Brain pericyte (primary cell): ENCODE data around the gene AFF2.

ENCODE experiments used
- DNase-seq: peaks from one replicate; pipeline ENCODE4 v3.0.0-alpha.2; 2012; ENCODE audit warnings: low read depth, low spot score

AFF2 gene

GRCh38 chrX:149007423-149007822, 507.0 kb downstream of the AFF2 start:
- no peak for DNase-seq

GRCh38 chrX:149010013-149010852, 509.8 kb downstream of the AFF2 start:
- no peak for DNase-seq

GRCh38 chrX:149010853-149011224, 510.4 kb downstream of the AFF2 start:
- DNase-seq = no peak

DNA sequence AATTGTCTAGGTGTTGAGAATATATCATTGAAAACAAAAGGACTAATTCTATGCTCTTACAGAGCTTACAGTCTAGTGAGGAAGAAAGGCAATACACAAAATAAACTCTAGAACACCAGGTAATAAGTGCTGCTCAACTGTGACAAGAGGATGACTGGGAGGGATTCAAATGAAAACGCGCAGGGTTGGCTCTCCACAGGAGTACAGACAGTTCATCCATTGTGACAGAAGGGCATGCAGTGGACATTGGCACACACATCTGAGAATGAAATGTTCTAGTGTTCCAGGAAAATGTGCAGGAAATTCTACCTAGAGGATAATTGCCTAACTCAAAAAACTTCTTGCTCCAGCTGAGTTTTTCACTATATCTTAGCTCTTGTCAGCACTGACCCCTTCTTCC, 512.7 kb downstream of the AFF2 start:
- no peak for DNase-seq

DNA sequence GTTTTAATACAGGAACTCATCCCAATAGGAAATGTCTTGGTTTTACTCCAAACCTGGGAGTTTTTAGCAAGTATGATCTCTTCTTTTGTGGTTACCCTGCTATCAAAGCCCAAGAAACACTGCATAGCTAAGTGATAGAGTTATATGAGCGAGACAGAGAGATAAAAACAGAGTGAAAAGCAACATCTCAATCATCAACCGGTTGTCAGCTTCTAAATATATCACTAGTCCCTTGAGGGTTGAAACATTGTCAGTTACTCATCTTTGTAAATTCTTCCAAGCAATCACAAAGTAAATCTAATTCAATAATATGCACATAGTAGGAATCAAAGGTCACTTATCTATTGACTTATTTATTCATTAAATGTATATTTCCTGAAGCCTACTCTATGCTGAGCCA, 520.7 kb downstream of the AFF2 start:
- no peak for DNase-seq

DNA sequence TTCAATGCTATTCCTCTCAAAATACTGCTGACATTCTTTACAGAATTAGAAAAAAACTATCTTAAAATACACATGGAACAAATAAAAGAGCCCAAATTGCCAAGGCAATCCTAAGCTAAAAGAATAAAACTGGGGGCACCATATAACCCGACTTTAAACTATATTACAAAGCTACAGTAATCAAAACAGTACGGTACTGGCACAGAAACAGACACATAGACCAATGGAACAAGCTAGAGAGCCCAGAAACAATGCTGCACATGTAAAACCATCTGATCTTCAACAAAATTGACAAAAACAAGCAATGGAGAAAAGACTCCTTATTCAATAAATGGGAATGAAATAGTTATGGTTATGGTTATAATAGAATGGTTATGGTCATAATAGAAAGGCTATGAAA, 522.1 kb downstream of the AFF2 start:
- DNase-seq = no peak

DNA sequence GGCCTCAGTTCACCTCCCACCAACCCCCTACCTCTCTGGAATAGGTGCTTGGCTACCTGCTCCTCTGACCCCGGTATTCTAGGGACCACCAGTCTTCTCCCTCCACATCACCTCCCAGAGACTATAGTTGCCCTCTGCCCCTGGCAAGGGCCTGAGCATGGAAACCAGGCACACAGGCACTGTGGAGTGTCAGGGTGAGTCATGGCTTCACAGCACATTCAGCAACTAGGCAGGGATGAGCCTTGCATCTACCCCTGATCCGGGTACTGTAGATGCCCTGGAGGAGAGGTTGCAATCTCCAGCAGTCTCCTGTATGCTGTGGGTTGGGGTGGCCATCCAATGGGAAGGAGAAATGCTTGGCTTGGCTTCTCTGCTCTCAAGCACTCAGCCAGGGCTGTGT, 532.0 kb downstream of the AFF2 start:
- no peak for DNase-seq

- no peak for DNase-seq
Observed at GRCh38 chrX:149036086-149036485, 535.7 kb downstream of the AFF2 start.

- DNase-seq = no peak
Observed at GRCh38 chrX:149037281-149037870, 537.0 kb downstream of the AFF2 start.

DNA sequence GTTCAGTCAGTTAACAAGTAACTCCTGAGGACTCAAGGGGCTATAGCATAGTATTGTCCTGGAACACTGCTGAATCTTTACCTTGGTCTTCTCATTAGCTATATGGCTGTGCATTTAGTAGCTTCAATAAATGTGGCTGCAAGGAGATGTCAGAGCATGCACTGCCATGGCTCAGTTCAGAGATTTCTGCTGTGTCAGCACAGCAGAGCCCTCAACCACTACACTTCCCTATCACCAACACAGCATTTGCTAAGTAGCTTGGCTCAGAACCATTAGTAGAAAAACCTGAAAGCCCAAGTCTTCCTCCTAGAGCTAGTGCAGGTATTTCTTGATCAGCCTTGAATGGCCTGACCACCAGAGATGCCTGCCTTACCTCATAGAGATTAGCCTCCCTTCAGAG, 538.6 kb downstream of the AFF2 start:
- DNase-seq = no peak

DNA sequence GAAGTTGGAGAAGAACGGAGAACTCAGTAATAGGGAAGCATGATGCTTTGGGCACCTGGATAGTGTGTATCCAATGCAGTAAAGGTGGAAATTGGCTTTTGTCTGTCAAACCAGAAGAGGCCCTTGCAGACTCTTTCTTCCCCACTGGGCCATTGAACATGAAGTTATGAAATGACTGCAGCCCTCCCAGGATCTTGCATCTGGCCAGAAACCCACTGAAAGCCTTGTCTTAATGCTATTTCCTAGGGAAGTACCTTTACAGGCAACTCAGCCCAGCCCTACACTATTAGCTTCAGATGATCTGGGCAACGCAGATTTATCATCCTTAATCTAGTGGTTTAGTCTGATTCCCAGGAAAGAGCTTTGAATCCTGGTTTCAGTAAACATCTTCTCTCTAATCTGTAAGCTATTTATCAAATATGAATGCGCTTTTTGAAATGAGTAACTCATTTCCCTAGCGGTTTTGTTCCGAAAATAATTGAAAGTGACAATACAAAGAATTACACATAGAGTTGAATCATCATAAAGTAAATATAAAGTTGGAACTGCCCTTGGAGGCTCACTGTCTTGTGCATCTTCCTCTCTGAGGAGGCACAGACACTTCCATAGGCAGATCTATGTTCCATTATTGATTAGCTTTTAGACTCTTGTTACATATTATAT, 540.6 kb downstream of the AFF2 start:
- no peak for DNase-seq

DNA sequence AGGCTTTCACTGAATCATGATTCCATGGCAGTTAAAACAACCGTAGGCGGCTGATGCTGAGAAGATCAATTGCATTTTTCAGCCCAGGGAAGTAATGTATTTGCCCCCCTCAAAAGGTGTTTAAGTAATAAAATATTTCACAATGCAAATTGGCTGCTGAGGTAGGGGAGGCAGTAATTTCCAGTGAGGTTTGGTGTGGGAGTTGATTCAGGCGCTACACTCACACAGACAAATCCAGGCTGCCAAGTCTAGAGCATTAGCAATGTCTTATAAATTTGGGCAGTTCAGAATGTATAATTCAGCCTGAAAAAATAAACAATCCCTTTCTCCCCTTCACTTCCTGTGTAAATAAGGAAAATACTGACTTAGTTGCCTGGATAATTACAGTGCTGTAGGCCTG, 543.0 kb downstream of the AFF2 start:
- DNase-seq = no peak

GRCh38 chrX:149044471-149044870, 544.1 kb downstream of the AFF2 start:
- no peak for DNase-seq

GRCh38 chrX:149045645-149046210, 545.3 kb downstream of the AFF2 start:
- DNase-seq = no peak
